Measurements from ENCODE around the gene MED8. TPM values are rescaled to one million over a fixed set of nuclear protein-coding genes. Genes with fewer than 3 reads are reported as not detected.

The MED8 gene
- total and polyA plus RNA-seq, 2 donors, result 31.5 to 33.6 TPM

DNA sequence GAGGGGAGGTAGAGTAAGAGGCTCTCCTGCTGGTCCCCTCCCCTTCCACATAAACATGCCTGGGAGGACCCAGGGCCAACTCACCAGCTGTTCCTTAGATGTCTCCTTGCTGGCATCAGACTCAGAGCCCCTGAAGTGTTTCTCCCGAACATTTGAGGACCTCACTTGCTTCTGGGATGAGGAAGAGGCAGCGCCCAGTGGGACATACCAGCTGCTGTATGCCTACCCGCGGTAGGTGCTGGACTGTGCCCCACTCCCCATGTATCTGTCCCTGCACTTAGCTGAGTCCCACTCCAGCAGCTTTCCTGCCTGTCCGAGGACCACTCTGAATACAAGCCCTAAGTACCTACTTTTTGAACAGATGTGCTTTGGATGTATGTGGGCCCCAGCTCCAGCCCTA, 51.6 kb downstream of the MED8 start:
- 78% methylated on average over 5 of the region's 5 CpGs for WGBS
- no peak overlapping the region for H3K4me3 ChIP-seq (ENCODE audit: low read depth, low read length)
- DNase-seq (ENCODE audit: extremely low spot score), result no peak
- no peak overlapping the region for H3K27ac ChIP-seq (ENCODE audit: low read depth)
- H3K4me1 ChIP-seq (ENCODE audit: insufficient read depth), result no peaks in the 10 kb centered on the region
- no peaks in the 10 kb centered on the region for H3K36me3 ChIP-seq (ENCODE audit: insufficient read depth)

DNA sequence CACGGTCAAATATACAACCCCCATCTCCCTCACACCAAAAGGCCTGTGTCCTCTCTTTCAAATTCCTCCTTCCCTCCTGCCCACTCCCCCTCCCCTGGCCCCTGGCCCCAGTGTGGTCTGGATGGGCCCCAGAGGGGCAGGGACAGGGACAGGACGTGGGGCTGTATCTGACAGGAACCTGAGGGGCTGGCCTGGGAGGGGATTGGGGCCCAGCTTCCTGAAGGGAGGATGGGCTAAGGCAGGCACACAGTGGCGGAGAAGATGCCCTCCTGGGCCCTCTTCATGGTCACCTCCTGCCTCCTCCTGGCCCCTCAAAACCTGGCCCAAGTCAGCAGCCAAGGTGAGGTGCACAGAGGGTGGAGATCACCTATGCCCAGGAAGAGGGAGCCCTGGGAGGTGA, 52.0 kb downstream of the MED8 start, which contains the start of gene MPL:
TSS of gene MPL (plus strand) at position 231 of the 400 bp plus-strand sequence. CDS start at position 262, 31 bp downstream.
- no peak within 1 kb of the TSS for H3K27ac ChIP-seq (ENCODE audit: low read depth)
- WGBS, result 75% methylated on average over 3 of the region's 3 CpGs
- no peaks in the 10 kb centered on the region for H3K36me3 ChIP-seq (ENCODE audit: insufficient read depth)
- no peak within 1 kb of the TSS for H3K4me3 ChIP-seq (ENCODE audit: low read depth, low read length)
- DNase-seq (ENCODE audit: extremely low spot score), result no peak
- H3K4me1 ChIP-seq (ENCODE audit: insufficient read depth), result no peaks in the 10 kb centered on the region

- 57% methylated on average over 7 of the region's 7 CpGs for WGBS
- H3K4me3 ChIP-seq (ENCODE audit: low read depth, low read length), result no peak overlapping the region
- DNase-seq (ENCODE audit: extremely low spot score), result no peak
- no peak overlapping the region for H3K27ac ChIP-seq (ENCODE audit: low read depth)
- H3K36me3 ChIP-seq (ENCODE audit: insufficient read depth), result no peaks in the 10 kb centered on the region
- no peaks in the 10 kb centered on the region for H3K4me1 ChIP-seq (ENCODE audit: insufficient read depth)
These were observed 55.0 kb downstream of the MED8 start for GRCh38 chr1:43334453-43335205.

Other genes with a start within 250 kb of the MED8 start
- 30.3 TPM for gene EBNA1BP2, start 217.5 kb downstream of the MED8 start, total RNA-seq
- gene EBNA1BP2, start 217.5 kb downstream of the MED8 start, polyA plus RNA-seq, result 63.2 TPM
- gene CFAP57, start 217.5 kb downstream of the MED8 start, total RNA-seq, result 0.11 TPM
- gene CFAP57, start 217.5 kb downstream of the MED8 start, polyA plus RNA-seq, result 0.05 TPM
- 0.32 TPM for gene TMEM125, start 119.8 kb downstream of the MED8 start, total RNA-seq
- 0.47 TPM for gene TMEM125, start 119.8 kb downstream of the MED8 start, polyA plus RNA-seq
- 0.90 TPM for gene C1orf210, start 104.2 kb downstream of the MED8 start, total RNA-seq
- 1.4 TPM for gene C1orf210, start 104.2 kb downstream of the MED8 start, polyA plus RNA-seq
- gene TIE1, start 88.8 kb downstream of the MED8 start, total RNA-seq, result 38.5 TPM
- 35.2 TPM for gene TIE1, start 88.8 kb downstream of the MED8 start, polyA plus RNA-seq
- not detected for gene MPL, start 52.0 kb downstream of the MED8 start, total RNA-seq
- 0.33 TPM for gene MPL, start 52.0 kb downstream of the MED8 start, polyA plus RNA-seq
- gene CDC20, start 30.8 kb downstream of the MED8 start, total RNA-seq, result 12.3 TPM
- gene CDC20, start 30.8 kb downstream of the MED8 start, polyA plus RNA-seq, result 1.7 TPM
- 28.1 TPM for gene ELOVL1, start 21.8 kb downstream of the MED8 start, total RNA-seq
- gene ELOVL1, start 21.8 kb downstream of the MED8 start, polyA plus RNA-seq, result 108 TPM
- gene SZT2, start 99 bp upstream of the MED8 start, total RNA-seq, result 42.3 TPM
- gene SZT2, start 99 bp upstream of the MED8 start, polyA plus RNA-seq, result 14.9 TPM
- 27.8 TPM for gene HYI, start 64.1 kb upstream of the MED8 start, total RNA-seq
- gene HYI, start 64.1 kb upstream of the MED8 start, polyA plus RNA-seq, result 49.3 TPM
- gene PTPRF, start 141.1 kb upstream of the MED8 start, total RNA-seq, result 48.7 TPM
- gene PTPRF, start 141.1 kb upstream of the MED8 start, polyA plus RNA-seq, result 66.3 TPM

All from urinary bladder (tissue), 4 donors.